Measurements from ENCODE around the gene ANO7.

GRCh38 chr2:241242306-241242705, 53.8 kb downstream of the ANO7 start:
- TF ChIP-seq CTCF (IDR thresholded peaks at IDR 0.05), result no peak
- TF ChIP-seq POLR2AphosphoS5 (IDR thresholded peaks at IDR 0.05), result no peak

Measured in esophagus muscularis mucosa (tissue), 3 donors.